ENCODE results near the gene UCP1. TPM values are rescaled to one million over a fixed set of nuclear protein-coding genes. Genes with fewer than 3 reads are reported as not detected.
"Not testable (repeated sequence)": the region's sequence is repeated elsewhere in the genome, so short reads cannot be mapped to it uniquely, and the experiment has no call there.

The UCP1 gene
- total RNA-seq, 1 donor from 2014 or later, result not detected

DNA sequence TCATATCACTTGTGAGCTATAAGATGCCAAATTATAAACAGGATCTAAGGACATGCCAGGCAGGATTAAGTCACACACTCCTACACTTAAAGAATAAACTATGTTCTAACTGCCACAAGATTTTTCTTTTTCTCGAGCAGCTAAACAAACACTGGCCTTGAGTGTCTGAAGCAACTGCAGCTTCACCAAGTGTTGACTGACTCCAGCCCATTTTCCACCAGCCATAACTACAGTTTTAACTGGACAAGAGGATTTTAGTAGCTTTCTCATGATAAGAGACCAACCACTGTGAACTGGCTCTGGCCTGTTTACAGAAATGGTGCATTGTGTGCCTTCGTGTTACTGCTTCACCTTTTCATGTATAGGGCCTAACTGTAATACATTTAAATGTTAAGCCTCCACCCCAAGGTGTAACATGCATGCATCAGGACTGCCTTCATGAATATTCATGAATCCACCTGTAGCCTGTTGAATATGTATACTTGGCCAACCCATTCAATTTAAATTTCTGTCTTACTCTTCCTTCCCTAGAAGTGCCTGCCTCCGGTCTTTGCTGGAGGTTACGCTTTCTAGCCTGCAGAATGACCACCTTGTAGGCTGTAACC is 10.8 kb downstream of the UCP1 start:
- intact Hi-C loops (cut with DNase I), result no loop called here
- no peak for DNase-seq (ENCODE audit: low spot score)

GRCh38 chr4:140556372-140557085 is 12.2 kb downstream of the UCP1 start:
- intact Hi-C loops (cut with DNase I), result no loop called here
- DNase-seq (ENCODE audit: low spot score), result no peak

GRCh38 chr4:140533951-140534480 is 34.7 kb downstream of the UCP1 start:
- intact Hi-C loops (cut with DNase I), result no loop called here
- no peak for DNase-seq (ENCODE audit: low spot score)

DNA sequence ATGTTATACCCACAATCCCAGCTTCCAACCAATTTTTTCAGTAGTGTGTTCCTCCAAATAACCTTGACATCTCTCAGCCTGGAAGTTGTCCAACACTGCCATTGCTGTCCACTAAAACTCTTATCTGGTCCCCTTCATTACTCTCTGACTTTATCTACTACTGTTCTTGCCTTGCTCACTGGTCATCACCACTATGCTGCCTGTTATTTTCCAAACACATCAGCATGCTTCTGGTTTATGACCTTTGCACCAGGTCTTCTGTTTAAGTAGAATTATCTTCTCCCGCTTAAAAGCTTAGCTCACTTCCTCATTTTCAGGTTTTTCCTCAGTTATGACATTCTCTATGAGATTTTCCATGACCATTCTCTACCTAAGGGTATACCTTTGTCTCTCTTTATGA is 39.3 kb downstream of the UCP1 start:
- no peak for DNase-seq (ENCODE audit: low spot score)
- intact Hi-C loops (cut with DNase I), result loop anchor here (10.0 kb wide), 1 partner anchor 325 kb away; no protein-coding TSS in a partner anchor

DNA sequence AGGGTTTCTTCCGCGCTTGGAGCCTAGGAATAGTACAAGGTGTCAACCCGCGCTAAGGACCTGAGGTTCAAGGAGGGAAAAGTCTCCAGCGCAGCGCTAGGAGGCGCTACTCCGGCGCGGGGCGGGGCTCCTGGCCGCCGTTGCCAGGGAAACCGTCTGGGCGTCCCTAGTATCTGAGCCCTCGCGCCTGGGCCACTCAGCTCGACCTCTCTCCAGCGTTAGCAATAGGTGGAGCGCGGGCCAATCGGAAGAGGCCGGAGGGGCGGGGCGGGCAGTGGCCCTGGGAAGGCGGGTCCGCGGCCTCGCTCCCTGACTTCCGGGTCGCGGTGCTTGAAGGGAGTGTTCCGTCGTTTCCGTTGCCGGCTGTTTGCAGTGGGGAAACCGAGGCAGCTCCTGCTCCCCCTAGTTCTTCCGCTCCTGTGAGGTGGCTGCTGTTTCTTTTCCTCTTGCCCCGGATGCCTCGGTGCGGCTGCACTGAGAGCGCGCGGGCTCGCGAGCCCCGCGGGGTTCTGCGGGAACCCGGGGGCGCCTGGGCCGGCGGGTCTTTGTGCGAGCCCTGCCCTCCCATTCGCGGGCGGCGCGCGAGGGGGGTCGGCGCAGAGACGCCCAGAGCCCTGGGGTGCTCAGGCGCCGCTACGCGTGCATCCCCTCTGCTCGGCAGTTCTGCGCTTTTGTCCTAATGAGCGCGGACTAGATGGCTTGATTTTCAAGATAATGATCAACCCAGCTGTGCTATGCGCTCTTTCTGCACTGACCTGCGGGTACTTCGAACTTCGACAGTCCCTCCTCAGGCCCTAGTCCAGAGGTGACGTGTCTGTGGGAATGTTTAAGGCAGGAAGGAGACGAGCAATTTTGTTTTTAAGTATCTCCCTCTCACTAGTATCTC is 44.7 kb downstream of the UCP1 start, which contains the start of gene ELMOD2:
Gene ELMOD2 (plus strand): TSS at position 312 of the 886 bp plus-strand sequence. CDS start 1,261 bp downstream, outside the sequence.
- intact Hi-C loops (cut with DNase I), result loop anchor here (1.0 to 10.0 kb wide), 4 partner anchors 78 to 331 kb away; partner anchors contain the start of genes CLGN and SCOC
- DNase-seq (ENCODE audit: low spot score), result peak; percentile 100

GRCh38 chr4:140523370-140523856 is 45.3 kb downstream of the UCP1 start:
- DNase-seq (ENCODE audit: low spot score), result no peak
- intact Hi-C loops (cut with DNase I), result loop anchor here (5.0 to 10.0 kb wide), 2 partner anchors 79 to 331 kb away; no protein-coding TSS in a partner anchor

- no peak for DNase-seq (ENCODE audit: low spot score)
- intact Hi-C loops (cut with DNase I), result no loop called here
These were observed 53.3 kb downstream of the UCP1 start for GRCh38 chr4:140515423-140515822.

- DNase-seq (ENCODE audit: low spot score); intact Hi-C loops (cut with DNase I): not testable (repeated sequence)
These were observed 55.0 kb downstream of the UCP1 start for GRCh38 chr4:140513765-140514164.

Other genes starting within 250 kb of the UCP1 start
- gene SCOC, start 195.3 kb downstream of the UCP1 start, total RNA-seq, result 73.0 TPM
- gene CLGN, start 141.3 kb downstream of the UCP1 start, total RNA-seq, result 44.7 TPM
- not detected for gene MGAT4D, start 70.7 kb downstream of the UCP1 start, total RNA-seq
- 18.3 TPM for gene ELMOD2, start 44.8 kb downstream of the UCP1 start, total RNA-seq
- 15.0 TPM for gene TBC1D9, start 187.4 kb upstream of the UCP1 start, total RNA-seq

Data from cardiac septum (tissue), 1 donor.